H1 (cell line): ENCODE results near the gene MAGEA1.

Experiments used
- CBX5 ChIP-seq: fragments of 300-800, 300-1000 bp; sonication (generic); IDR thresholded peaks from 2 replicates; pipeline ENCODE4 v1.7.1; 2016; ENCODE audit warnings: antibody characterized with exemption, low read length, low read depth
- MAX ChIP-seq: IDR thresholded peaks from 2 replicates; pipeline ENCODE4 v1.6.1; 2012; ENCODE audit warnings: inconsistent platforms

- TF ChIP-seq CBX5, result no peak
- no peak for TF ChIP-seq MAX
Measured at GRCh38 chrX:153190381-153190780, 11.3 kb downstream of the MAGEA1 start.
